GM10847 (cell line): ENCODE results near the gene ANKRD23.

Experiments used
- POLR2A ChIP-seq: IDR thresholded peaks from 2 replicates; pipeline ENCODE4 v1.6.1; 2011; ENCODE audit not compliant: insufficient read length; ENCODE audit errors: extremely low read depth

The ANKRD23 gene

DNA sequence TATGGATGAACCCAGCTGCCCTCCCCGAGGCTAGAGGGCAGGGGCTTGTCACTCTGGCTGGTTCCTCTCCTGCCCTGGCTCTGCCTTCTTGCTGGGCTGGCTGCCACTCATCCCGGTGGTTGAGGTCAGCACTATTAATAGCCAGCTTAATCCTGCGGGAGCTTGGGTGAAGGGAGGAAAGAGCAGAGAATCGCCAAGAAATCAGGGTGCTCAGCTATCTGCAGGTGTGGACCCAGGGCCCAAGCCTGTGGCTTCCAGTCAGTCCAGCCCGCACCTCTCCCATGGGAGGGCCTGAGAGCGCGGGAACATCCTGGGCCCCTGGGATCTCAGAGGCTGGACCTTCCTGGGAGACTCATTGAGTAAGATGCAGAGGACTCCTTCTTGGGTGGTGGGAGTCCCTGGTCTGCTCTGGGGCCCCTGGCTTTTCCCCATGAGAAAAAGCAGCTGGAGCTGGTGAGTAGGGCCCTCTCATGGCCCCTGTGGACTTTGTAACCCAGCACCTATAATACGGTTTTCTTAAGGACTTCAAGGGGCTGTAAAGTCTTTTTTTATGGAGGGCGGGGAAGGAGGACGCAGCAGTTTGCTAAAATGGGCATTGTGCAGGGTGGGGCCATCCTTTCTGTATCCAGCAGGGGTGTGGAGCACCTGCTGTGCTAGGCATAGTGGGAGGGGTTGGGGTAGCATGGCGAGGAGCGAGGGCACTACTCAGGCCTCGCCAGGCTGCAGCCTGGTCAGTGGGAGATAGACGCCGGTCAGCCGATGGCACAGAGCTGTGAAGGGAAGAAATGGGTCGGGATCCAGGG lies 55.2 kb downstream of the ANKRD23 start:
- TF ChIP-seq POLR2A: no peak
